PC-9 (cell line): ENCODE data around the gene CDK6.

Experiments used
- EZH2 ChIP-seq: fragments of 200-600 bp; sonication (generic); IDR thresholded peaks from 2 replicates; pipeline ENCODE4 v1.8.0; 2017; ENCODE audit warnings: antibody characterized with exemption, low read depth
- TF ChIP-seq, protein P1 (sequence below): fragments of 200-600 bp; sonication (generic); conservative IDR thresholded peaks from 2 replicates; pipeline ENCODE4 v1.6.1; 2017; ENCODE audit warnings: mixed run types, antibody characterized with exemption, mild to moderate bottlenecking, moderate library complexity

DNA sequence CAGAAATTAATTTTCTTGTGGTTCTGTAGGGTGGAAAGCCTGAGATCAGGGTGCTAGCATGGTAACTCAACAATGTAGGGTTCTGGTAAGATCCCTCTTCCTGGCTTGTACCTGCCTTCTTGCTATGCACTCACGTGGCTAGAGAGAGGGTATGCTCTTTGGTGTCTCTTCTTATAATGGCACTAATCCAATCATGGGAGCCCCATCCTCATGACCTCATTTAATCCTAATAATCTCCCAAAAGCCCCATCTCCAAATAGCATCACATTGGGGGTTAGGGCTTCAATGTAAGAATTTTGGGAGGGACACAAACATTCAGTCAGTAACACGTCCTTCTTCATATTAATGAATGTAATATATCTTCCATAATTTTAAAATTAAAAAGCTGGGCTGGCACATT, 206.6 kb downstream of the CDK6 start:
- TF ChIP-seq, protein P1, sequence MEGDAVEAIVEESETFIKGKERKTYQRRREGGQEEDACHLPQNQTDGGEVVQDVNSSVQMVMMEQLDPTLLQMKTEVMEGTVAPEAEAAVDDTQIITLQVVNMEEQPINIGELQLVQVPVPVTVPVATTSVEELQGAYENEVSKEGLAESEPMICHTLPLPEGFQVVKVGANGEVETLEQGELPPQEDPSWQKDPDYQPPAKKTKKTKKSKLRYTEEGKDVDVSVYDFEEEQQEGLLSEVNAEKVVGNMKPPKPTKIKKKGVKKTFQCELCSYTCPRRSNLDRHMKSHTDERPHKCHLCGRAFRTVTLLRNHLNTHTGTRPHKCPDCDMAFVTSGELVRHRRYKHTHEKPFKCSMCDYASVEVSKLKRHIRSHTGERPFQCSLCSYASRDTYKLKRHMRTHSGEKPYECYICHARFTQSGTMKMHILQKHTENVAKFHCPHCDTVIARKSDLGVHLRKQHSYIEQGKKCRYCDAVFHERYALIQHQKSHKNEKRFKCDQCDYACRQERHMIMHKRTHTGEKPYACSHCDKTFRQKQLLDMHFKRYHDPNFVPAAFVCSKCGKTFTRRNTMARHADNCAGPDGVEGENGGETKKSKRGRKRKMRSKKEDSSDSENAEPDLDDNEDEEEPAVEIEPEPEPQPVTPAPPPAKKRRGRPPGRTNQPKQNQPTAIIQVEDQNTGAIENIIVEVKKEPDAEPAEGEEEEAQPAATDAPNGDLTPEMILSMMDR: no peak
- no peak for TF ChIP-seq EZH2
